GM19395 (cell line): ENCODE results near the gene ZC3H6.
"Not testable (repeated sequence)": the region's sequence is repeated elsewhere in the genome, so short reads cannot be mapped to it uniquely, and the experiment has no call there.

ENCODE experiments used
- ATAC-seq: cut with Tn5 transposase; IDR thresholded peaks from one replicate; pipeline ENCODE4 v1.9.1; 2021; ENCODE audit warnings: mild to moderate bottlenecking, moderate library complexity; ENCODE audit not compliant: unreplicated experiment

Gene ZC3H6

GRCh38 chr2:112321375-112322320 lies 46.3 kb downstream of the ZC3H6 start:
- ATAC-seq = no peak

DNA sequence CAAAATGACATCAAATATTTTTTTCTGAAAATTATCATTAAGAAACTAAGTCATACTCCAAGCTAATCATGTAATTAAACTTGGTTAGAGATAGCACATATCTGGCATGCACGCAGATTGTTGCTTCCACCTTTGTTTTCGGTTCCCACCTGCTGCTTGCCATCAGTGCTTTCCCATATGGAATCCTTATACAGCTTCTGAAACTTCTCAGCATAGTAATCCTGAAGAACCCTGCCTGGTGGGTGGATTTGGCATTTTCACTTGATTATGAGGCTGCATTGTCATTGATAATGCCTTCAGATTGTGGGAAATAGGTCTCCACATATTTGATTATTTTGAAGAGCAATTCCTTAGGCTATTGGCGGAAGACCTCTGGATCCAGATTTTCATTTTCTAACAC lies 47.5 kb downstream of the ZC3H6 start:
- ATAC-seq = no peak

GRCh38 chr2:112332123-112332696 lies 56.8 kb downstream of the ZC3H6 start:
- no peak for ATAC-seq

DNA sequence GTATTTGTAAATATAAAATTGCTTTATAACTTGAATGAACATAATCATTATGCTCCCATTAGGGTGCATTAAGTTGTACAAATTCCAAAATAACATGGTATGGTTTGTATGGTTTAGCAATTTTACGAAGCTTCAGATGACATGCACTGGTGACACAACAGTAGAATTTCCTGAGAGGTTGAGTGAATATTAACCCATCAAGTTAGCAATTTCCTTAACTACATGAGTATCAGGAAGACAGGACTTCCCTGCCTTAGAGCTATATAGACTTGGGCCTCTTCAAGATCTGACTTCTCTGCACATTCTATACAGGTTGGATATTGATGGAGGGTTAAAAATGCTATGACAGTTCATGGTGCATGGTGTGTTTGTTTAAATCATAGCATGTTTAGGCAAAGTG lies 60.2 kb downstream of the ZC3H6 start:
- ATAC-seq = no peak

GRCh38 chr2:112339986-112340385 lies 64.6 kb downstream of the ZC3H6 start:
- no peak for ATAC-seq

GRCh38 chr2:112340475-112341267 lies 65.3 kb downstream of the ZC3H6 start:
- ATAC-seq = no peak

DNA sequence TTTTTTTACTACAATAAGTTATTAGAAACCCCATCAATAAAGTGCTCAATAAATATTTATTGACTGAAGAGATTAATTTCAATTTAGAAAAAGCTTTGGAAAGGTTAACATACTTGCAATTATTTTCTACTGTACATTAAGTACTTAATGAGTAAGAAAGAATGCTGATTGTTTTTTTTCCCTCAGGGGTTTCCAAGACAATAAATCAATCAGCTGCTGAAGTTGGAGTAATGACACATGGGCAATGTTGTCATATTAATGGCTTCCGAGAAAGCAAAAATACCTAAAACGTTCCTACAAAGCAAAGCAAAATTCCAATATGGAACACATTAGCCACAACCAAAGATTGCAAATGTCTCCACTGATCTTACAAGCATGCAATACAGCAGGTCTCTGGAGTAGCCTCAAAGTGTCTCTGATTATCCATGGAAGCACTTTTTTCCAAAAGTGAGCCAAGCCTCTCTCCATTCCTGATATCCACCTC lies 66.7 kb downstream of the ZC3H6 start:
- no peak for ATAC-seq

- ATAC-seq = no peak
Observed at GRCh38 chr2:112343827-112344585, 68.6 kb downstream of the ZC3H6 start.

GRCh38 chr2:112345030-112346027 lies 69.9 kb downstream of the ZC3H6 start:
- no peak for ATAC-seq

GRCh38 chr2:112352292-112352691 lies 76.9 kb downstream of the ZC3H6 start:
- ATAC-seq = not testable (repeated sequence)

- ATAC-seq = not testable (repeated sequence)
Observed at GRCh38 chr2:112352809-112353603, 77.6 kb downstream of the ZC3H6 start.

DNA sequence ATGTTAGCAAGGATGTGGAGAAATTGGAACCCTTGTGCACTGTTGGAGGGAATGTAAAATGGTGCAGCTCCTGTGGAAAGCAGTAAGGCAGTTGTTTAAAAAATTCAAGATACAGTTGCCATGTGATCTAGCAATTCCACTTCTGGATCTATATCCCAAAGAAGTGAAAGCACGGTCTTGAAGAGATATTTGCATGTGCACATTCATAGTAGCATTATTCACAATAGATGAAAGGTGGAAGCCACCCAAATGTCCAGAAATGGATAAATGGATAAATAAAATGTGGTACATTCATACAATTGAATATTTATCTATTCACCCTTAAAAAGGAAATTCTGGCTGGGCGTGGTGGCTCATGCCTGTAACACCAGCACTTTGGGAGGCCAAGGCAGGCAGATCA lies 78.9 kb downstream of the ZC3H6 start:
- not testable (repeated sequence) for ATAC-seq

GRCh38 chr2:112360055-112360454 lies 84.7 kb downstream of the ZC3H6 start:
- not testable (repeated sequence) for ATAC-seq
